Upper lobe of right lung (tissue), 1 donor: Measurements from ENCODE around the gene CPEB2. TPM values are rescaled to one million over a fixed set of nuclear protein-coding genes. Genes with fewer than 3 reads are reported as not detected.

Source experiments
- ATAC-seq: fragments of 200-7000 bp; cut with Tn5 transposase; one replicate; pipeline ENCODE4 v1.9.1; 2020; ENCODE audit warnings: mild to moderate bottlenecking, moderate library complexity
- DNase-seq: peaks from one replicate; pipeline ENCODE4 v3.0.0-alpha.2; 2020
- H3K27ac ChIP-seq: fragments of 200-600 bp; one replicate; pipeline ENCODE4 v1.8.0; 2022
- H3K27me3 ChIP-seq: fragments of 200-600 bp; one replicate; pipeline ENCODE4 v1.8.0; 2022; ENCODE audit warnings: mild to moderate bottlenecking
- H3K36me3 ChIP-seq: fragments of 200-600 bp; one replicate; pipeline ENCODE4 v1.8.0; 2022
- H3K4me1 ChIP-seq: fragments of 200-600 bp; one replicate; pipeline ENCODE4 v1.8.0; 2022
- H3K4me3 ChIP-seq: fragments of 200-600 bp; one replicate; pipeline ENCODE4 v1.8.0; 2022; ENCODE audit warnings: mild to moderate bottlenecking
- H3K9me3 ChIP-seq: fragments of 200-600 bp; one replicate; pipeline ENCODE4 v1.8.0; 2022
- intact Hi-C: fragments of 100-400 bp; cut with DNase I; formaldehyde crosslinking; loops from one replicate; pipeline ENCODE4 v1.11.0; 2022
- total RNA-seq: library from RNA; stranded (reverse); fragmentation: NEBNext Ultra II Directional; extraction: Animal tissue kit (Norgen Biotek cat#: 25700); gene quantifications from one replicate; pipeline ENCODE4 v1.2.1, GENCODE V29; 2021
- TF ChIP-seq, protein P1 (sequence below): fragments of 200-600 bp; IDR thresholded peaks from one replicate; pipeline ENCODE4 v1.8.0; 2022; ENCODE audit warnings: antibody characterized with exemption
- donor health status: DM: no; HTN: yes; CAD: no; lungs with severe emphysema.

The CPEB2 gene
- total RNA-seq, 1 donor from 2014 or later = 25.6 TPM

DNA sequence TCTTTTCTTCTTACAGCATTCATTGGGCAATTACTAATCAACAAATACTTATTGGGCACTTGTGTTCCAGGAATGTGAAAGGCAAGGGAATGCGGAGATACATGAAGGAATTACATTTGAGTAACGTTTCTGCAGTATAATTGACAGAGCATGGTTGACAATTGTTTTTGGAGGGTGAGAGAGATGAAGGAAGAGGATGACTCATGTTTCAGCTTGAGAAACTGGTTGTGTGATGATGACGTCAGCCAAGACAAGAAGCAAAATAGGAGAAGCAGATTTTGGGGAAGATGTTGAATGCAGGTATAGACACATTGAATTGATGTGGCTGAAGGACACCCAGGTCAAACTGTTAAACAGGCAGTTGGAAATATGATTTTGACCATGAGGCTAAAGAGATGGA, 8.0 kb upstream of the CPEB2 start:
- no peak for DNase-seq
- H3K27ac ChIP-seq = no peak overlapping the region
- TF ChIP-seq, protein P1, sequence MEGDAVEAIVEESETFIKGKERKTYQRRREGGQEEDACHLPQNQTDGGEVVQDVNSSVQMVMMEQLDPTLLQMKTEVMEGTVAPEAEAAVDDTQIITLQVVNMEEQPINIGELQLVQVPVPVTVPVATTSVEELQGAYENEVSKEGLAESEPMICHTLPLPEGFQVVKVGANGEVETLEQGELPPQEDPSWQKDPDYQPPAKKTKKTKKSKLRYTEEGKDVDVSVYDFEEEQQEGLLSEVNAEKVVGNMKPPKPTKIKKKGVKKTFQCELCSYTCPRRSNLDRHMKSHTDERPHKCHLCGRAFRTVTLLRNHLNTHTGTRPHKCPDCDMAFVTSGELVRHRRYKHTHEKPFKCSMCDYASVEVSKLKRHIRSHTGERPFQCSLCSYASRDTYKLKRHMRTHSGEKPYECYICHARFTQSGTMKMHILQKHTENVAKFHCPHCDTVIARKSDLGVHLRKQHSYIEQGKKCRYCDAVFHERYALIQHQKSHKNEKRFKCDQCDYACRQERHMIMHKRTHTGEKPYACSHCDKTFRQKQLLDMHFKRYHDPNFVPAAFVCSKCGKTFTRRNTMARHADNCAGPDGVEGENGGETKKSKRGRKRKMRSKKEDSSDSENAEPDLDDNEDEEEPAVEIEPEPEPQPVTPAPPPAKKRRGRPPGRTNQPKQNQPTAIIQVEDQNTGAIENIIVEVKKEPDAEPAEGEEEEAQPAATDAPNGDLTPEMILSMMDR = no peak
- no peaks in the 10 kb centered on the region for H3K9me3 ChIP-seq
- intact Hi-C loops = no loop called here
- no peaks in the 10 kb centered on the region for H3K4me1 ChIP-seq
- peak; percentile 57 for ATAC-seq
- no peak overlapping the region for H3K4me3 ChIP-seq
- H3K36me3 ChIP-seq = no peaks in the 10 kb centered on the region
- no peaks in the 10 kb centered on the region for H3K27me3 ChIP-seq

DNA sequence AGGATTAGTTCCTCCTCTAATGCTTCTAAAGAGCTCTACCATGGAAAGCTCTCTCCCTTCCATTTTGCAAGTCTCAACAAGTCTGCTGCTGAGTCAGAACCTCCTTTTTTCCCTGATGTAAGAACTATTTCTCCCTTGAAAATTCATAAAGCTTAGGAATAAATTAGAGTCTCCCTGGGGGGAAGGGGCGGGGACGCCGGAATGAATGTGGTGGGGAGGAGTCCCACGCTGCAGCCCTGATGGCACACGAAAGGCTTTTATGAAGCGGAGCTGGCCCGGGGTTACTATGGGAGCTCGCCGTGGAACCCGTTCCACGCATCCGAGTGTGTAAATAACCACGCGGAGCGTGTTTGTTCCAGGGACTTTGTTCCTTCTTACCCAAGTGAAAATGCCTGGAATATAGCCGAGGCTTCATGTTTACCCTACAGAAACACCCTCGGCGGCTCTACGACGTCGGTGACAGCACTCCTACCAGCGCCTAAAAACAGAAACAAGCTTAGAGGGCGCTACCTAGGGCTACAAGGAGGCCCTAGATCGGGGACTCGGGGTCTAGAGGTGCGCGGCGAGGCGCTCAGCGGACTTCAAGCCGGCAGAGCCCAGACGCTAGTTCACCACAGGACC, 923 bp upstream of the CPEB2 start:
- no peaks in the 10 kb centered on the region for H3K27me3 ChIP-seq
- H3K9me3 ChIP-seq = no peaks in the 10 kb centered on the region
- DNase-seq (peak; percentile 88), ATAC-seq (peak; percentile 2)
- H3K36me3 ChIP-seq = no peaks in the 10 kb centered on the region
- TF ChIP-seq, protein P1 = no peak
- peak overlapping the region; percentile 100 for H3K27ac ChIP-seq
- peak overlapping the region; percentile 95 for H3K4me3 ChIP-seq
- intact Hi-C loops = no loop called here
- peaks cover 10% of the 10 kb centered on the region for H3K4me1 ChIP-seq

DNA sequence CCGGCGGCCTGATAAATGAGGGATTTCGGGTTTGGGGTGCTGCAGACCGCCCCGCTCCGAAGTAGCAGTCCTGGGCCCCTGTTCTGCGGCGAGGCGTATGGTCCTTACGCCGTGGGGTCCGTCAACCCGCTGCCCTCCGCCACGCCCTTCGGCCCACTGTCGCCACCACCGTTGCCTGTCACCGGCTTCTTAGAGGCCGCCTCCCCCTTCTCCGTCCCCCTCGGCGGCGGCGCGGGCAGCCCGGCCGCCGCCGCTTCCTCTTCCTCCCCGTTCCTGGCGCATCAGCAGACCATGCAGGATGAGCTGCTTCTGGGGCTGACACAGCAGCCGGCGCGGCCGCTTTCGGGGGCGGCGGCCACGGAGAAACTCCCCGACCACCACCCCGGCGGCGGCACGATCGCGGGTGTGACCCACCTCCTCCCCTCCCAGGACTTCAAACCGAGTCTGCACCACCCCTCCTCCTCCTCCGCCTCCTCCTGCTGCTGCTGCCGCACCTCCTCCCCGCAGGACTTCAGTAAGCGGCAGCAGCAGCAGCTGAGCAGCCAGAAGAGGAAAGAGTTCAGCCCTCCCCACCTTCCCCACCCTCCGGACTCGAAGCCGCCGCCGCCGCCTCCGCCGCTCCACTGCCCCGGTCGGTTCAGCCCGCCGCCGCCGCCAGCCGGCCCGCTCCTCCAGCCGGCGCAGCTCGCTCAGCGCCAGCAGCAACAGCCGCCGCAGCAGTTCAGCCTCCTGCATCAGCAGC, 549 bp downstream of the CPEB2 start:
- Histone ChIP-seq H3K27me3 (no peaks in the 10 kb centered on the region), H3K4me3 (peak overlapping the region; percentile 95), H3K4me1 (peaks cover 23% of the 10 kb centered on the region), H3K27ac (peak overlapping the region; percentile 100), H3K9me3 (no peaks in the 10 kb centered on the region), H3K36me3 (peaks cover 5% of the 10 kb centered on the region)
- ATAC-seq (peak; percentile 56), DNase-seq (peak; percentile 92)
- TF ChIP-seq, protein P1 = no peak
- intact Hi-C loops = no loop called here

DNA sequence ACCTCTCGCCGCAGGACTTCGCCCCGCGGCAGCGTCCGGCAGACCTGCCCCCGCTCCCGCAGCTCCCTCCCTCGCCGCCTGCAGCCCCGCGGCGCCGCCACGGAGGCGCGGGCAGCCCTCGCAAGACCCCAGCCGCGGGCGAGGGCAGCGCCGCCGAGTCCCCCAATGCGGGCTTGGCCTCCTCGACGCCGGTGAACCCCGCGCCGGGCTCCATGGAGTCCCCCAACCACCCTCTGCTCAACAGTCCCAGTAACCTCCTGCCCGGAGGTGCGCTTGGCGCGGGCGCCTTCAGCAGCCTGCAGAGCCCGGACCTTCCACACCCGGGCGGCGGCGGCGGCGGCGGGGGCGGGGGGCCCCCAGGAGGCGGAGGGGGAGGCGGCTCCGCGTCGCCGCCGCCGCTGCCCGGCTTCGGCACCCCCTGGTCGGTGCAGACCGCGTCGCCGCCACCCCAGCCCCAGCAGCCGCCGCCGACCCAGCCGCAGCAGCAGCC, 1.2 kb downstream of the CPEB2 start:
- DNase-seq (peak; percentile 85), ATAC-seq (peak; percentile 2)
- no peaks in the 10 kb centered on the region for H3K27me3 ChIP-seq
- peak overlapping the region; percentile 100 for H3K27ac ChIP-seq
- intact Hi-C loops = no loop called here
- peaks cover 11% of the 10 kb centered on the region for H3K36me3 ChIP-seq
- H3K4me1 ChIP-seq = peaks cover 29% of the 10 kb centered on the region
- TF ChIP-seq, protein P1 = no peak
- peak overlapping the region; percentile 95 for H3K4me3 ChIP-seq
- H3K9me3 ChIP-seq = no peaks in the 10 kb centered on the region

DNA sequence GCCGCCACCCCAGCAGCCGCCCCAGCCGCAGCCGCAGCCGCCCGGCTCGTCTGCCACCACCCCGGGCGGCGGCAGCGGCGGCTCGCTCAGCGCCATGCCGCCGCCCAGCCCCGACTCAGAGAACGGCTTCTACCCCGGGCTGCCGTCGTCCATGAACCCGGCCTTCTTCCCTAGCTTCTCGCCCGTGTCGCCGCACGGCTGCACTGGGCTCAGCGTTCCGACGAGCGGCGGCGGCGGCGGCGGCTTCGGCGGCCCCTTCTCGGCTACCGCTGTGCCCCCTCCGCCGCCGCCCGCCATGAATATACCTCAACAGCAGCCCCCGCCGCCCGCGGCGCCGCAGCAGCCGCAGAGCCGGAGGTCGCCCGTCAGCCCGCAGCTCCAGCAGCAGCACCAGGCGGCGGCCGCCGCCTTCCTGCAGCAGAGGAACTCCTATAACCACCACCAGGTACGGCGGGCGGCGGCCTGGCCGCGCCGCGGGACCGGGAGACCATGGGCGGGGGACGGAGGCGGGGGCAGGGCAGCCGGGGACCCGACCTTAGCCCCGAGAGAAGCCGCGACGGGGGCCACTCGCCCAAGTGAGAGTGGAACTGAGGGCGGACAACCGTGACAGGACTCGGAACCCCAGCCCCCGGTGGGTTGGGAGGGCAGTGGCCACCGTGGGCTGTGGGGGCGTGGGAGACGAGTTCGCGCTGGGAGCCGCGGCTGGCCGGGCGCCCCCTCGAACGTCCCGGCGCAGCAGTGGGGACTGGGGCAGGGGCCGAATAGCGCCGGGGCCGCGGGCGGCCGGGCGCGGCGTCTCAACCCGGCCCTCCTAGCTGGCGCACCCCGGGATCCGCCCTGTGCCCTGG, 1.8 kb downstream of the CPEB2 start:
- peak; percentile 1 for ATAC-seq
- DNase-seq = peak; percentile 79
- intact Hi-C loops = no loop called here
- Histone ChIP-seq H3K36me3 (peaks cover 18% of the 10 kb centered on the region), H3K27ac (peak overlapping the region; percentile 100), H3K27me3 (no peaks in the 10 kb centered on the region), H3K4me1 (peaks cover 31% of the 10 kb centered on the region), H3K4me3 (peak overlapping the region; percentile 95), H3K9me3 (no peaks in the 10 kb centered on the region)
- TF ChIP-seq, protein P1 = no peak
